COLO668 (cell line): ENCODE data around the gene B3GNT7.

Experiments
- DNase-seq: peaks from one replicate; lab custom pipeline; 2025; ENCODE audit not compliant: unreplicated experiment; lab: John Stamatoyannopoulos, UW

The B3GNT7 gene

DNA sequence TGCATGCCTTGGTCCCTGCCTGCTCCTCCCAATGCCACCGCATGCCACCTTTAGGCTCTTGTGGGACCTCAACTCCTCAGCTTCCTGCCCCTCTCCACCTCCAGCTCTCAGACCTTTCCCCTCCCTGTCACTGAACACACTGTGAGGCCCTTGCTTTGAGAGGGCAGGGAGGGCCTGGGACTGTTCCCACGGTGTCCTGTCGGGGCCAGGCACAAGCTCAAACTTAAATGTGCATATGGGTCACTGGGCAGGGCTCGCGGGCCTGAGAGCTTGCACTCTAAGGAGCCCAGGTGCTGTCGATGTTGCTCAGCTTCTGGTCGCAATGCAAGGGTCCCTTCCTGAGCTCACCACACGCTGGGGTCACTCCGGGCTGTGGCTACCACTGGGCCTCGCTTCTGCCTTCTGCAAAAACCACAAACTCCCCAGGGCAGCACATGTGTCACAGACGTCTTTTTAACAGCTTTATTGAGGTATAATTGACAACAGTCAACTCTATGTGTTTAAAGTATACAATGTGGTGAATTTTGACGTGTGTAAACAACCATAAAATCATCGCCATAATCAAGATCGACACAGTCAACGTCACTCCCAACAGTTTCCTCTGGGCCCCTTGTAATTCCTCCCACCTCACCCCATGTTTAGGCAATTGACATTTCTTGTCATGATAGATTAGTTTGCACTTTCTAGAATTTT is 11.9 kb upstream of the B3GNT7 start:
- no peak for DNase-seq

DNA sequence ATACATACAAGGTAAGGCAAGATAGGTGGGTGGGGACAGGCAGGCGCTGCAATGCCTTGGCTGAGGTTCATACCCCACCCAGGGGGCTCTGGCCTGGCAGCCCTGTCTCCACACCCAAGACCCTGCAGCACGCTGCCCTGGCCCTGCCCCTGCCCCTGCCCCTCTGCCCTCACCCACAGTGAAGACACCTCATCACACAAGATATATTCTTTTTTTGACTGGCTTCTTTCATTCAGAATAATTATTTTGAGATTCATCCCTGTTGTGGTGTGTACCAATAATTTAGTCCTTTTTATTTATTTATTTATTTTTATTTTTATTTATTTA is 11.4 kb upstream of the B3GNT7 start:
- no peak for DNase-seq

DNA sequence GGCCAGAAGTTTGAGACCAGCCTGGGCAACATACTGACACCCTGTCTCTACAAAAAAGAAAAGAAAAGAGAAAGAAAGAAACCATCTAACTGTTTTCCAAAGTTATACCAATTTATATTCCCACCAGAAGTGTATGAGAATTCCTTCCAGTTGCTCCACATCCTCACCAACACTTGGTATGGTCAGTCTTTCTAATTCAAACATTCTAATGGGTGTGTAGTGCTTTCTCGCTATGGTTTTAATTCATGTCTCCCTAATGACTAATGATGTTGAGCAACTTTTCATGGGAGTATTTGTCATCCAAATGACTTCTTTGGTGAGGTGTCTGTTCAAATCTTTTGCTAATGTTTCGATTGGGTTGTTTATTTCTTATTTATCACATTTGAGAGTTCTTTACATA is 10.5 kb upstream of the B3GNT7 start:
- no peak for DNase-seq

DNA sequence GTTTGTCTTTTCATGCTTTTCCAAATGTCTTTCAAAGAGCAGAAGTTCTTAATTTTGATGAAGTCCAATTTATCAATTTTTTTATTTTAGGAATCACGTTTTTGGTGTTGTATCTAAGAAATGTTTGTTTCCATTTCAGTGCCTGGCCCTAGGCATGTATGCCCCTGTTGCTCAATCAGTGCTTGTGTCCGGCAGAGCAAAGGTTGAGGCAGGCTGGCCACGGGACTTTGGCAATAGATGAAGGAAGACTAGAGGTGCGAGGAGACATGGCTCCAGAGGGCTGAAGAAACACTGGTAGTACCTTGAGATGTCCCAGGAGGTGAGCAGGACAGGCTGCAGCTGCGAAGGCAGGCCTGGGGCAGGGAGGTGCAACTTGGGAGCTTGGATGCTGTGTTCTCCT is 10.1 kb upstream of the B3GNT7 start:
- no peak for DNase-seq

DNA sequence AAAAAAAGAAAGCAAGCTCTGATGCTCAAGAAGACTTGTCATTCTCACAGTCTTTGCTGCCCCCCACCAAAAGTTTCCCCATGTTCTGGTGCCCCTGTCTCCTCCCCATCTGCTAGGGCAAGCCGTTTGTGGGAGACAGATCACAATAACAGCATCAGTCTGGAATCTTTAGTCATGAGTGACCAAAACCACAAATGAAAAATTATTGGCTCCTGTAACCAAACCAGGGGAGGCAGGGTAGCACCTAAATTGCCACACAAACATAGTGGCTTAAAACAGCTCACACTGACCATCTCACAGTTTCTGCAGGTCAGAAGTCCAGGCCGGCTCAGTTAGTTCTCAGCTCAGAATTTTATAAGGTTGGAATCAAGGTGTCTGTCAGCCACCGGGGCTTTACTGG is 9.1 kb upstream of the B3GNT7 start:
- DNase-seq: no peak

DNA sequence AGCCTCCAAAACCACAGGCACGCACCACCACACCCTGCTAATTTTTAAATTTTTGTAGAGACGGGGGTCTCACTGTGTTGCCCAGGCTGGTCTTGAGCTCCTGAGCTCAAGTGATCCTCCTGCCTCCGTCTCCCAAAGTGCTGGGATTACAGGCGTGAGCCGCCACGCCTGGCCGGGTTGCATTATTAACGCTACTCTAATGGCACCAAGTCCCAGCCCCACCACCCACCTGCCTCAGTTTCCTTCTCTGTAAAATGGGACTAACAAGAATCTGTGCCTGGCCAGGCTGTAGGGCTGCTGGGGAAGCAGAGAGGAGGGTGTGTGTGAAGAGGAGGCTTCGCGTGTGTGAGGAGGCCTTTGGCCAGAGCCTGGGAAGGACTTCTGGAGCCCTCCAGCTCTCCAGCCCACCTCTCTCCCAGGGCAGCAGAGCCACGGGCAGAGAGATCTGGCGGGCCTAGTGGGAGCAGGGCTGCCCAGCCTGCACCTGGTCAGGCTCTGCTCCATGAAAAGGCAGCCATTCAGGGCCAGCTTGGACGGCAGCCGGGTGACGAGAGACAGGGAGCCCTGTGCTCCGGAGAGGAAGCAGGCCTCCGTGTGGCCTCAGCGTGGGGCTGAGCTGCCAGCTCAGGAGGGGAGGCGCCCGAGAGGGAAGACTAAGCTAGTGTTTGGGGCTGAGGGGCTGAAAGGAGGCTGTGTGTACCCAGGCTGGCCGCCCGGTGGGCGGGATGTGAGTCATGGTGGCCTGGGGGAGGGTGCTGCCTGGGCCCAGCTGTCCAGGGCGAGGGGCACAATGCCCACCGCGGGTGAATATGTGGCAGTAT is 7.4 kb upstream of the B3GNT7 start:
- no peak for DNase-seq

DNA sequence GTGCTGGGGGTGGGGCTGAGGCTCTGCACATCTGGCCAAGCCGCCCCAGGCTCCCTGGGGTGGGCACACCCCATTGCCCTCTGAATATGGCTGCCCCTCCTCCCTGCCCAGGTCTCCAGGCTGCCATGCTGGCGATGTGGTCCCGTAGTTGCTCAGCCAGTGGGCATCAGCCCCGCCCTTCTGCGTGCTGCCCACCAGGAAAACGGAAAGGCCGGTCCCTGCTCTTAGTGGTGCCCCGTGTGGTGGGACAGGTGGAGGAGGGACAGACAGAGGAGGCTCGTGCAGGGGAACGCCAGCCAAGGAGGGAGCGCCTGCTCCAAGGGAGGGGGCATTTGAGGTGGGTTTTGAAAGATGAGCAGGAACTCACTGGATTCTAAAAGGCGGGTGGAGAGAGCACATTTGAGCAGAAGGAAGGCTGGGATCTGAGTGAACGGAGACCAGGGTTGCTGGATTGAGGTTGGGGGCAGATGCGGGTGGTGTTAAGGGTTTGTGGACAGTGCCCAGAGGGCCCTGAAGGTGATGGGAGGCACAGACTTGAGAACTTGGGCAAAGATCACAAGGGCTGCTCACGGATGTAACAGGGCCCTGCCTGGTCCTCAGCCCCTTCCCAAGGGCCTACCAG is 6.7 kb upstream of the B3GNT7 start:
- DNase-seq: no peak

DNA sequence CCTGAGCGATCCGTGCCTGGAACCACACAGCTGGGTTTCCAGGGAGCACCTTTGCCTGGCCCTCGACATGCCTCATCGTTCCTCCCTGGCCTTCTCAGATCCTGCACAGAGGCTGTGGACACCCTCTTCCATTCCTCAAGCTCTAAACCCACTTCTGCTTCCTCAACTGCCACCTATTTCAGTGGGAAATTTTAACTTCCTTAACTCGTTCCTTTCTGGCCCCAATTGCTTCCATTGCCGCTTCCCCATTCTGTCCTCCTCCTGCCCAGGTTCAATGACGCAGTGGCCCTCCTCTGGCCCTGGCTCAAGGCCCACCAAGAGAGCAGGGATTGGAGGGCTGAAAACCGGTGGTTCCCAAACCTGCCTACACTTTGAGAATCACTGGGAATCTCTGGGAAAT is 4.8 kb upstream of the B3GNT7 start:
- DNase-seq: no peak

DNA sequence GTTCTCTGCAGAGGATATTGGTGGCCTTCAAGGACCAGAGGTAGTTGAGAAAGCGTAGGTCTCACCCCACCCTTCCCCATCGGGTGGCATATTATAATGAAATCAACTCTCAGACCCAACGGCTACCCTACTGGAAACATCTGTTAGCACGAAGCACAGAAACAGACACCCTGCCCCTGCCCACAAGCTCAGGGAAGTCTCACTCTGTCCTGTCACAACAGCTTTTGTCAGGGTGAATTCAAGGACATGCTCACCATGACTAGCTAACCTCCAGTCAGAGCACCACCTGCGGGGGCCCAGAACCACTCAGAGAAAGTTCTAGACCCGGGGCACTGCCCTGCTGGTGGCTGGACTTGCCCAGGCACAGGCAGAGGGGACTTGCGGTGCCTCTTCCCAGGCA is 3.5 kb upstream of the B3GNT7 start:
- DNase-seq: no peak

DNA sequence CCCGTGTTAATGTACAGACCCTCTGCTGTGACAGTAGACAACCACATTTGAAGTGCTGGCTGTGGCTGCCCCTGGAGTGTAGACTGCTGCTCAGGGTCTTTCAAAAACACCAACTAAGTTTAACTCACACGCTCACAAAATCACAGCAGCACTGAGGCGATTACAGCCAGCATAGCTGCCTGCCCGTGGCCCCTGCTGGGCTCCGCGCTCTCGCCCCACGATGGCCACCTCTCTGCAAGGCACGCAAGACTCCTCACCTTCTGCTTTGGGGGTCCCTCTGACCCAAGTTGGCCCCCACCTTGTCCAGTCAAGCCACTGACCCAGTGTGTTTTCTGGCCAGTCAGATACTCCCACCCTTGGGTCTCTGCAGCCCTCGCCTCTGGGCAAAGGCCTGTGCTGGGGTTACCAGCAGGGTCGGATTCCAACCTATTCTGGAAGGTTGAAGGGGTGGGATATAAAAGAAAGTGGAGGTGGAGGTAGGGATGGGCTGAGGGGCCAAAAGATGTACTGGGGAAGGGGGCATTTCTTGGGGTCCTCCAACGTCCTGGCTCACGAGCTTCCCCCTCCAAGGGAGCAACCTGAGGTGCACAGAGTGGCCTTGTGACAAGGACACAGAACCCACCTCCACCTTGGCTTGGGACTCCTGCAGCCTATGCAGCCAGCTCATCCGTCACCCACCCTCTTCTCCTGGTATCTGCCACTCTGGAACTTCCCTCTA is 2.9 kb upstream of the B3GNT7 start:
- DNase-seq: no peak

DNA sequence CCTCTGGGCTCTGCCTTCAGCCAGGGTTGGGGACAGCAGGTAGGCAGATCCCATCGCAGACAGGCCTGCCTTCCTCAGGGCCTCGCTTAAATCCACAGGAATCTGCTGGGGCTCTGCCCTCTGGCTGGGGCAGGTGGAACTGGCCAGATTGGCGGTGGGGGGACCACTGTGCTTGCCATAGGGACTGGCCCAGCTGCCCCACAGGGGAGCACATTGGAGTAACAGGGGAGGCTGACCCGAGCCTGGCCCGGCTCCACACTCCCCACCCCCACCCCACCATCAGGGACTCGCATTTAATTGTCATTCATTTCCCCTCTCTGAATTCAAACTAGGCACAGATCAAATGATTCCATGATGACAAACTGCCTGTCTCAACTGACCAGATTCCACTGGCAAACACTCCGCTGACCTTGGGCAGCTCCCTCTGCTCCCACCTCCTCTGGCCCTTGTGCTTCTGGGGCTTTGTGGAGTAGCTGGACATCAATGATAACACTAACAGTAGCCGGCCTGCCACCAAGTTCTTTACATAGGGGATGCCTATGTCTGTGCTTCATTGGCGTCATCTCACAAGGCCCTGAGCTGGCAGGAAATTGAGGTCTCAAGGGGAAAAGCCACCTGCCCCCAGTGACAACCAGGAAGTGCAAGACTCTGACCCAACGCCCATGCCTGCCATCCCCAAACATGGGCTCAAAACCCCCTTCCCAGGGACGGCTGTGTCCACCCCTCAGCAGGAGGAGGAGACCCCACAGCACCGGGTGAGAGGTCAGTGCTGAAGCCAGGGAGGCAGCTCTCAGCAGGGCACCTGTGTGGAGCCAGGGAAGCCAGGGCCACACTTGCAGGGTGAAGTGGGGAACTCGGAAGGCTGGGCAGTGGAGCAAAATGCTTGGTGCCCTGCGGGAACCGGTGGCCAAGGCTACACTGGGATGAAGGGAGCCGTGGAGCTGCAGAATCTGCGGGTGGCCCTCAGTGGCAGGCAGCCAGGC is 2.1 kb upstream of the B3GNT7 start:
- no peak for DNase-seq

DNA sequence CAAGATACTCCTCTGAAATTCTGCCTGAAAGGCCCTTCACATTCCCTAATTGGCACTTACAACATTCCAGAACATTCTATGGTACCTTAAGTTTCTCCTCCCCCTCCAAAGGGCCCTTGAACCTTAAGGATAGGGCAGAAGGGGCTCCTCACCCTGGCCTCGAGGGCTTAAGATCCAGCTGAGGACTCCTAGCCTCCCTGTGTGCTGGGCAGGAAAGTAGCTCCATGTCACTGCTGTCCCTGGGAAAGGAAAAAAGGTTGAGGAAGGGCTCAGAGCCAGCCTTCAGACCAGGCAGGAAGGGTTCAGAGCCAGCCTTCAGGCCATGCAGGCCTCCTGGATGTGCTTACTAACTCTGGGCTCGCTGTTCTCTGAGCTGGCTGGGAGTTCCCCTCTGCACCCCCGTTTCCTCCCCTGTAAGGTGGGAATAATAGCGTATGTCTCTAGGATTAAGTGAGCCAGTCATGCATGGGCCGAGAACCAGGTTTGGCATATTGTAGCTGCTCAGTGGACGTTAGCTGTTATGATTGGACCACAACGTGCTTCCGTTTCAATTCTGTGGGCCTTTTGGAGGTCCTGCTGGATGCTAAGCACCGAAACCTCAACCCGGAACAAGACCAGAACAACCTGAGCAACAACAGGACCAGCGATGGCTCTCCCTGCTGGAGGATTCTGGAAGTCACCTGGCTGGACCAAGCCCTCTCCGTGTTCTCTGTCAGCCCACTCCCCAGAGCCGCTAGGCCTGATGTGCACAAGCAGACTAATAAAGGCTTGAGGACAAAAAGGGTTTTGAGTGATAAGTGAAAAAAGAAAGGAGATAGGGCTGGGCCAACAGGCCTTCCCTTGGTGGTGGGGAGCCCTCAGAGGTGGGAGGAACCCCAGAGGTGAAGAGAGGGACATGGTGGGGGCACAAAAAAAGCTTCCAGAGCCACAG is 1.0 kb upstream of the B3GNT7 start:
- no peak for DNase-seq

DNA sequence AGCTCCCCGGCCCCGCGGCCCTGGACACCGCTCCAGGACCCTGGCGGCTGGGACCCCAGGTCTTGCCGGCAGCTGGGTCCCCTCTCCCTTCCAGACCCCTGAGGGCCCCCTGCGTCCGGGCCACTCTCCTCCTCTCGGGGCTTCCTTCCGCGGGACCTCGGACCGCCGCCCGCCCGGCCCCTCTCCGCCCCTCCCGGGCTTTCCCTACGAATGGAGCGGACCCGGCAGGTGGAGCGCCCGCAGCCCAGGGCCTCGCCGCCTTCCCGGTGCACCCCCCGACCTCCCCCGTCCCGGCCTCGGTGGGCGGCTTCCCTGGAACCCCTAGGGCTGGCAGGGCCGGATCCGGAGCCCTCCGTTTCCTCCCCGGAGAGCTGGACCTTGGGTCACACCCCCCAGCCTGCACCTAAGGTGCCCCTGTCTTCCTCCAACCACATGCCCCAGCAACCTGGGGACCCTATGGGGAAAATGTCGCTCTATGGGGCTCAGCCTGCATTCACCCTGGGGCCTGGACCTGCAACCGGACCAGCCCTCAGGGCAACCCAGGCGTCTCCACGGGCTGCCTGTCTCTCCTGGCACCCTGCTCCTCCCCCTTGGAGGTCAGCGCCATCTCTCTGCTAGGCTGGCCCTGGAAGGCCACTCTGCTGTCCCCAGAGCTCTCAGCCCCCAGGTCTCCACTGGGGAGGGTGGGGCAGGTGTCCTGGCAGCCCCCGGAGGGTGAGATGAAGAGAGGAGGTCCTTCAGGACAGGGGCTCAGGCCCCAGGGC is 730 bp downstream of the B3GNT7 start:
- no peak for DNase-seq

DNA sequence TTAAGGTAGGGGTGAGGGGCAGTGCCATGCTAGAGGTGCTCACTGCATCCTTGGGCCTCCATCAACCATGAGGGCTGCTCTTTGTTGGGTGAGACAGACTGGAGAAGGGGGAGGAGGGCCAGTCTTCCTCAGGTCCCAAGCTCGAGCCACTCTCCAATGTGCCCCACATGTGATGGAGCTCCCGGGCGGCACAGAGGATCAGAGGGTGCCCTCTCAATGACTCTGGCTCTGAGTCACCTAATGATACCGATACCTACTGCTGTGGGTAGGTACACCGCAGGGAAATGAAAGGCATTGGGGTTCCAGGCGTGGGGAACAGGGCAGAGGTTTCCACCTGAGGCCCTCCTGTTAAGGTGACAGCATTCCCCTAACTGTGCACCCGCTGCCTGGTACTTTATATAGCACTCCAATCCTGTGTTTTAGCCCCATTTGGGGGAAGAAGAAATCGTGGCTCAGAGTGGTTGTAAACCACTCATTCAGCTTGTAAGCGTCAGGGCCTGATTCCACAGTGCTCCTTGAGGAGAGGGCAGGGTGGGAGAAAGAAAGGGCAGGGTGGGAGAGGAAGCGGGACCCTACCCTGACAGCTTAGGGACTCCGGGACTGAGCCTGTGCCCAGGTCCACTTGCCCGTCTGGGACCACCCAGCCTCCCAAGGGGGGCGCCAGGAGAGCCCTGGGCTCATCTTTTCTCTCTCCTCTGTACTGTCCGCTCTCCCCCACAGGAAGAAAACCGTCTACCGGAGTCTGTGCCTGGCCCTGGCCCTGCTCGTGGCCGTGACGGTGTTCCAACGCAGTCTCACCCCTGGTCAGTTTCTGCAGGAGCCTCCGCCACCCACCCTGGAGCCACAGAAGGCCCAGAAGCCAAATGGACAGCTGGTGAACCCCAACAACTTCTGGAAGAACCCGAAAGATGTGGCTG is 1.8 kb downstream of the B3GNT7 start:
- DNase-seq: no peak

DNA sequence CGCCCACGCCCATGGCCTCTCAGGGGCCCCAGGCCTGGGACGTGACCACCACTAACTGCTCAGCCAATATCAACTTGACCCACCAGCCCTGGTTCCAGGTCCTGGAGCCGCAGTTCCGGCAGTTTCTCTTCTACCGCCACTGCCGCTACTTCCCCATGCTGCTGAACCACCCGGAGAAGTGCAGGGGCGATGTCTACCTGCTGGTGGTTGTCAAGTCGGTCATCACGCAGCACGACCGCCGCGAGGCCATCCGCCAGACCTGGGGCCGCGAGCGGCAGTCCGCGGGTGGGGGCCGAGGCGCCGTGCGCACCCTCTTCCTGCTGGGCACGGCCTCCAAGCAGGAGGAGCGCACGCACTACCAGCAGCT is 2.4 kb downstream of the B3GNT7 start:
- DNase-seq: no peak

DNA sequence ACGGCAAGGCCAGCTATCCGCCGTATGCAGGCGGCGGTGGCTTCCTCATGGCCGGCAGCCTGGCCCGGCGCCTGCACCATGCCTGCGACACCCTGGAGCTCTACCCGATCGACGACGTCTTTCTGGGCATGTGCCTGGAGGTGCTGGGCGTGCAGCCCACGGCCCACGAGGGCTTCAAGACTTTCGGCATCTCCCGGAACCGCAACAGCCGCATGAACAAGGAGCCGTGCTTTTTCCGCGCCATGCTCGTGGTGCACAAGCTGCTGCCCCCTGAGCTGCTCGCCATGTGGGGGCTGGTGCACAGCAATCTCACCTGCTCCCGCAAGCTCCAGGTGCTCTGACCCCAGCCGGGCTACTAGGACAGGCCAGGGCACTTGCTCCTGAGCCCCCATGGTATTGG is 3.1 kb downstream of the B3GNT7 start:
- no peak for DNase-seq

DNA sequence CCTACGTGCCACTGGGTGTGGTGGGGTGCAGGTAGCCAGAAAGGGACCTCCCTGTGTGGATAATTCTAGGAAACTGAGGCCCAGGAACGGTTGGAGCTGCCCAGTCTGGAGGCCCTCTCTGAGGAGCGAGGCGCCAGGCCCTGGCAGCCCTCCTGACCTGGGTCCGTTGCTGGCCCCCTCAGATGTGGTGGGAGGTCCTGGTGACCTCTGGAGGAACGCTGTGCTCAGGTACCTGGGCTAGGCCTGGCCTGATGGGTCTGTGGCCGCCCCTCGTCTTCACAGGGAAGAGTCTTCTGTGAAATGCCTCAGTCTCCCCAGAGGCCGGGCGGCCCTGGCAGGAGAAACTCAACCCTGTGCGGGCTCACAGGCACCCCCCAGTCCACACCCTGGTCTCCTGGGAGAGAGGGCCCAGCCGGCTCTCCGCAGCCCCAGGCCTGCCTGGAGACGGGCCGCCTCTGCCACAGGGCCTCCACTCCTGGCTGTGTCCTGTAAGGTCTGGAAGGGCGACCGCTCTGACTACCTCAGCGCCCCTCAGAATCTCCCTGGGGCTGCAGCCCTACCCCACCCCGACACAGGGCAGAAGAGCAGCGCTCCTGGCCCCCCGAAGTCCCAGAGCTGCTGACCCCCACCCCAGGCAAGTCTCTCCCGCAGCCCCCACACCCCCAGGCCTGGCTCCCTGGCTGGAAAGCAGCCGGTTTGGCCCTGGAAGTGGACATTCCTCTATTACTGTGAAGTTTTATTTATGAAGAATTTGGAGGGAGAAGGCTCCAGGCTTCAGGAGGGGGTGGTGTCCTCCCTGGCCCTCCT is 3.7 kb downstream of the B3GNT7 start:
- DNase-seq: no peak
